ENCODE results near the gene LIMS2. TPM values are rescaled to one million over a fixed set of nuclear protein-coding genes. Genes with fewer than 3 reads are reported as not detected.

The LIMS2 gene
- total and polyA plus RNA-seq, 7 donors: 9.3 to 31.8 (median 16.4) TPM

DNA sequence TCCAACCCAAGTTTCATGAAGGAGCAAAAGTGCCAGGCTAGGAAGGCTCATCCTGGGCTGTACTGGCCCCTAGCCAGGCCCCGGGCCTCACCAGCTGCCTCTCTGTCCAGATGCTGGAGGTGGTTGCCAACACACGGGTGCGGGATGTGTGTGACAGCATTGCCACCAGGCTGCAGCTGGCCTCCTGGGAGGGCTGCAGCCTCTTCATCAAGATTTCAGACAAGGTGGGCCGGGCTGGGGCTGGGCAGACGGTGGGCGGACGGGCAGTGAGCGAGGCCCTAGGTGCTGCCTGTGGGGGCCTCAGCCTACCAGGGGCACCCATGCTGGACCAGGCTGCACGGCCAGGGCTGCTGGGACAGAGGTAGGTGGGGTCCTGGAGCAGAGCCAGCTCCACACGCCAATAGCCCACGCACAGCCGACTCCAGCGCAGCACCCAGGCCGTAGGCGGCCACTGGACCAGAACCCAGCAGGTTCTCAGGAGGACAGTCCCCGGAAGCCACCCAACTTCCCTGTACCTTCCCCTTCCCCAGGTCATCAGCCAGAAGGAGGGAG, 41.2 kb downstream of the LIMS2 start:
- Histone ChIP-seq H3K27ac (no peak overlapping the region), H3K4me1 (peaks cover 18% of the 10 kb centered on the region), H3K9me3 (no peaks in the 10 kb centered on the region), H3K4me3 (no peak overlapping the region), H3K27me3 (ENCODE audit: insufficient read depth in 3 of 3, low read length in 2 of 3) (no peaks in the 10 kb centered on the region), H3K36me3 (ENCODE audit: insufficient read depth in 1 of 2, low read depth in 1 of 2) (no peaks in the 10 kb centered on the region)
- intact Hi-C loops (cut with DNase I): no loop called here
- DNase-seq (peak; percentile 19 to 53), ATAC-seq (no peak)
- WGBS, 3 donors: 51 to 54% (median 52%) methylated on average over 16 of the region's 16 CpGs
- TF ChIP-seq, protein P1, sequence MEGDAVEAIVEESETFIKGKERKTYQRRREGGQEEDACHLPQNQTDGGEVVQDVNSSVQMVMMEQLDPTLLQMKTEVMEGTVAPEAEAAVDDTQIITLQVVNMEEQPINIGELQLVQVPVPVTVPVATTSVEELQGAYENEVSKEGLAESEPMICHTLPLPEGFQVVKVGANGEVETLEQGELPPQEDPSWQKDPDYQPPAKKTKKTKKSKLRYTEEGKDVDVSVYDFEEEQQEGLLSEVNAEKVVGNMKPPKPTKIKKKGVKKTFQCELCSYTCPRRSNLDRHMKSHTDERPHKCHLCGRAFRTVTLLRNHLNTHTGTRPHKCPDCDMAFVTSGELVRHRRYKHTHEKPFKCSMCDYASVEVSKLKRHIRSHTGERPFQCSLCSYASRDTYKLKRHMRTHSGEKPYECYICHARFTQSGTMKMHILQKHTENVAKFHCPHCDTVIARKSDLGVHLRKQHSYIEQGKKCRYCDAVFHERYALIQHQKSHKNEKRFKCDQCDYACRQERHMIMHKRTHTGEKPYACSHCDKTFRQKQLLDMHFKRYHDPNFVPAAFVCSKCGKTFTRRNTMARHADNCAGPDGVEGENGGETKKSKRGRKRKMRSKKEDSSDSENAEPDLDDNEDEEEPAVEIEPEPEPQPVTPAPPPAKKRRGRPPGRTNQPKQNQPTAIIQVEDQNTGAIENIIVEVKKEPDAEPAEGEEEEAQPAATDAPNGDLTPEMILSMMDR (IDR thresholded peaks at IDR 0.05): no peak

DNA sequence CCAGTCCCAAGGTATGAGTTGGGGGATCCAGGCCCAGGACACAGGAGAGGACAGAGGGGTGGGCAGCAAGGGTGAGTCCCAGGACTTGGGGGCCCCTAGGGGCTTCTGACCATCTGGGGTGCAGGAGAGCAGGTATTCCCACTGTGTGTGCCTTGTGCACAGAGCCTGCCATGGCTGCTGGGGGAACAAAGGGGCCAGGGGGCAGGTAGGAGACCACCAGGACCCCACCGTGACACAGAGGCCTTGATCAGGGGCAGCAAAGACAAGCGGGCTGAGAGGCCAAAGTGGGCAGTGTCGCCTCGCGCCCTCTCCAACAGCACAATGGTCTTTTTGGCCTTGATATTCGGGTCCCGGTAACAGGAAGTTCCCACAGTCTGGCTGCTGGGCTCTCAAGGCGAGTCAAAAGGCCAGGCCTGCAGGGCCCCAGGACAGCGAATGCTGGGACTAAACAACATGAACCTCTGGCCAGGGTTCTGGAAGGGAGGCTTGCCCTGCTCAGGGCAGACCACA, 41.7 kb downstream of the LIMS2 start:
- Histone ChIP-seq H3K27ac (no peak overlapping the region), H3K4me3 (no peak overlapping the region), H3K36me3 (ENCODE audit: insufficient read depth in 1 of 2, low read depth in 1 of 2) (no peaks in the 10 kb centered on the region), H3K27me3 (ENCODE audit: insufficient read depth in 3 of 3, low read length in 2 of 3) (no peaks in the 10 kb centered on the region), H3K9me3 (no peaks in the 10 kb centered on the region), H3K4me1 (peaks cover 18% of the 10 kb centered on the region)
- WGBS, 3 donors: 54 to 76% (median 63%) methylated on average over 9 of the region's 9 CpGs
- DNase-seq (peak; percentile 16 to 53), ATAC-seq (no peak)
- TF ChIP-seq, protein P1 (IDR thresholded peaks at IDR 0.05): no peak
- intact Hi-C loops (cut with DNase I): no loop called here

DNA sequence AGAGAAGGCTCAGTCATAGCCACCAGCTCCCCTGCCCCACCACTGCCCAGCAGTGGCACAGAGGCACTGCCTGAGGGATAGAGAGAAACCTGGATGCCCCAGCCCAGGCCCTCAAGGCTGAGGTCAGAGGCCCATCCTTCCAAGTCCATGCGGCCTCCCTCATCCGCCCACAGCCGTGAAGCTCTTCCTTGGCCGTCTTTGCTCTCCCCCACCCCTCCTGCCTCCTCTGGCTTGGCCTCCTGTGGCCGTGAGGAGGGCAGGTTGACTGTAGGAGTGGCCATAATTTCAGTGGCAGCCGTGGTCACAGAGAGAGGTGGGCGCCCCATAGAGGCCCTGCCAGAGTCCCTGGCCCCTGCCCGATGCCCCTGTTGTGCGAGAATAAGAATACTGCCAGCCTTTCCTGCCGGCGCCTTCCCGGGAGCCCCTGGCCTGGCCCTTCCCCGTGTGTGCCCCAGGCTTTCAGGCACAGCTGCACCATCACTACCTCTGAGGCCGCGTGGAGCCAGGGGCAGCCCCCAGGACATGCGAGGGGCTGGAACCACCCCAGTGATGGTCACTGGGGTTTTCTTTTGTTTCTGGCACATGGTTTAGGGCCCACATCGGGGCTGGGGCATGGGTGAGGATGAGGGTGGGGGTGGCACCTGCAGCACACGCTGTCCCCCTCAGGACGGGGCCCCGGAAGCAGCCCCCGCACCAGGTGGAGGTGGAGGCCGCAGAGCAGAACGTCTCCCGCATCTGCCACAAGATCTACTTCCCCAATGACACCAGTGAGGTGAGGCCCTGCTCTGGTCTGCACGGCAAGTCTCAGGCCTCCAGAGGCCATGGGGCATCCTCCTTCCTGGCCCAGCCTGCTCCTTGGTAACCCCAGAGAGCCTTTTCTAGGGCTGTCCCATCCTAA, 42.5 kb downstream of the LIMS2 start:
- DNase-seq (peak; percentile 9 to 47), ATAC-seq (no peak)
- no peak overlapping the region for H3K27ac ChIP-seq
- H3K4me1 ChIP-seq: peaks cover 15% of the 10 kb centered on the region
- H3K36me3 ChIP-seq (ENCODE audit: insufficient read depth in 1 of 2, low read depth in 1 of 2): no peaks in the 10 kb centered on the region
- H3K9me3 ChIP-seq: no peaks in the 10 kb centered on the region
- intact Hi-C loops (cut with DNase I): no loop called here
- no peak overlapping the region for H3K4me3 ChIP-seq
- 80 to 86% (median 81%) methylated on average over 24 to 25 of the region's 25 CpGs for WGBS, 3 donors
- no peaks in the 10 kb centered on the region for H3K27me3 ChIP-seq (ENCODE audit: insufficient read depth in 3 of 3, low read length in 2 of 3)
- TF ChIP-seq, protein P1 (IDR thresholded peaks at IDR 0.05): no peak

DNA sequence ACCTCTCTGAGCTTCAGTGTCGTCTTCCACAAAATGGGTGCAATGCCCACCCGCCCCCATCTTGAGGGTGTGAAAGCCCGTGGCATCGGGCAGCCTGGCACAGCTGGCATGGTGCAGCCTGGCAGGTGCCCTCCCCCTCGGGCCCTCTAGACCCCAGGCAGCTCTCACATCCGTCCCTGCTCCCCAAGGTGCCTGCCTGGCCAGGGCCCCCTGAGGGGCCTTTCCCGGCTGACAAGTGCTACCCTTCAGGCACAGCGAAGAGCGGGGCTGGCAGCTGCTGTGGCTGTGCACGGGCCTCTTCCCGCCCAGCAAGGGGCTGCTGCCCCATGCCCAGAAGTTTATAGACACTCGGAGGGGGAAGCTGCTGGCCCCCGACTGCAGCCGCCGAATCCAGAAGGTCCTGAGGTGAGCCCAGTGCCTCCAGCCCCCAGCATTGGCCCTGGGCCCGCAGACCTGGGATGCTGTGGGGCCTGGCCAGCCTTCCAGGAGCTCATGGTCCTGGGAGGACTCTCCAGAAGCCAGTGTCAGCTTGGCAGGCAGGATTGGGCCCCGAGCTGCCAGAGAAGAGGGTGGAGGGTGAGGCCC, 43.2 kb downstream of the LIMS2 start:
- Histone ChIP-seq H3K27me3 (ENCODE audit: insufficient read depth in 3 of 3, low read length in 2 of 3) (no peaks in the 10 kb centered on the region), H3K4me3 (no peak overlapping the region), H3K4me1 (peaks cover 8% of the 10 kb centered on the region), H3K9me3 (no peaks in the 10 kb centered on the region), H3K36me3 (ENCODE audit: insufficient read depth in 1 of 2, low read depth in 1 of 2) (no peaks in the 10 kb centered on the region), H3K27ac (no peak overlapping the region)
- no peak for ATAC-seq
- TF ChIP-seq, protein P1 (IDR thresholded peaks at IDR 0.05): no peak
- intact Hi-C loops (cut with DNase I): no loop called here
- peak; percentile 13 to 54 for DNase-seq
- WGBS, 3 donors: 82 to 88% (median 85%) methylated on average over 16 to 17 of the region's 17 CpGs
